A673 (cell line): ENCODE data around the gene RAPGEF3. TPM values are rescaled to one million over a fixed set of nuclear protein-coding genes. Genes with fewer than 3 reads are reported as not detected.

Source experiments
- BruUV-seq: library from RNA; stranded (reverse); fragments of 400-500 nt; replicated peaks from 2 replicates; lab custom pipeline; 2021; lab: Mats Ljungman, UMichigan
- CTCF ChIA-PET: fragments of 300-600 bp; sonication (Branson Sonifier 250); formaldehyde crosslinking; loops from one replicate; lab custom pipeline; 2022; ENCODE audit warnings: antibody characterized with exemption; lab: Charles Lee
- POLR2A ChIA-PET: fragments of 300-600 bp; sonication (Branson Sonifier 250); formaldehyde crosslinking; loops from one replicate; lab custom pipeline; 2022; ENCODE audit warnings: antibody characterized with exemption; ENCODE audit not compliant: low non-redundant PET; lab: Charles Lee
- DNase-seq: peaks from one replicate; pipeline ENCODE4 v3.0.0-alpha.2; 2015; ENCODE audit warnings: low spot score
- H3K27ac ChIP-seq: fragments of 200-600 bp; sonication (generic); 2 replicates; pipeline ENCODE4 v1.5.1; 2016; ENCODE audit warnings: mixed run types, low read depth, mild to moderate bottlenecking, mixed read lengths, antibody characterized with exemption, low read length; ENCODE audit not compliant: poor library complexity, severe bottlenecking
- H3K27me3 ChIP-seq: fragments of 200-600 bp; sonication (generic); replicated peaks from 2 replicates; pipeline ENCODE4 v1.6.1; 2017; ENCODE audit warnings: mixed run types, low read depth, mild to moderate bottlenecking, mixed read lengths, antibody characterized with exemption, low read length; ENCODE audit not compliant: insufficient read depth, poor library complexity
- H3K36me3 ChIP-seq: fragments of 200-600 bp; sonication (generic); 2 replicates; pipeline ENCODE4 v1.6.1; 2016; ENCODE audit warnings: mixed run types, mild to moderate bottlenecking, mixed read lengths, antibody characterized with exemption, low read length; ENCODE audit not compliant: insufficient read depth, poor library complexity, severe bottlenecking
- H3K4me1 ChIP-seq: fragments of 200-600 bp; sonication (generic); 2 replicates; pipeline ENCODE4 v1.6.1; 2017; ENCODE audit warnings: mixed run types, mild to moderate bottlenecking, mixed read lengths, antibody characterized with exemption, low read length; ENCODE audit not compliant: insufficient read depth, poor library complexity, severe bottlenecking
- H3K4me3 ChIP-seq: fragments of 200-600 bp; sonication (generic); 2 replicates; pipeline ENCODE4 v1.5.1; 2016; ENCODE audit warnings: low read depth, mixed run types, mild to moderate bottlenecking, mixed read lengths, low read length; ENCODE audit not compliant: poor library complexity, severe bottlenecking
- H3K9me3 ChIP-seq: fragments of 200-600 bp; sonication (generic); 2 replicates; pipeline ENCODE4 v1.6.1; 2016; ENCODE audit warnings: mixed run types, low read depth, mild to moderate bottlenecking, mixed read lengths, antibody characterized with exemption, low read length; ENCODE audit not compliant: poor library complexity, severe bottlenecking
- CTCF ChIP-seq: fragments of 300-800, 200-600 bp; sonication (generic); conservative IDR thresholded peaks from 2 replicates; pipeline ENCODE4 v1.5.1; 2017; ENCODE audit warnings: low read depth, mild to moderate bottlenecking, antibody characterized with exemption, low read length, moderate library complexity, mixed read lengths
- EZH2 ChIP-seq: fragments of 200-600 bp; sonication (generic); IDR thresholded peaks from 2 replicates; pipeline ENCODE4 v1.6.1; 2017; ENCODE audit warnings: borderline replicate concordance, low read depth, mild to moderate bottlenecking, mixed read lengths, antibody characterized with exemption, low read length; ENCODE audit not compliant: poor library complexity, severe bottlenecking
- intact Hi-C: fragments of 100-400 bp; cut with micrococcal nuclease; formaldehyde crosslinking; loops from one replicate; pipeline ENCODE4 v1.10.0; 2022; ENCODE audit not compliant: unreplicated experiment
- total RNA-seq: library from RNA; stranded (reverse); gene quantifications from 2 replicates; pipeline ENCODE4 v1.2.3, GENCODE V29; 2021

RAPGEF3 gene
- total RNA-seq, 1 experiment from 2014 or later: 4.3 TPM

GRCh38 chr12:47758584-47758833 is 171 bp downstream of the RAPGEF3 start:
- Histone ChIP-seq H3K4me1 (peaks cover 24% of the 10 kb centered on the region), H3K27me3 (no peaks in the 10 kb centered on the region), H3K36me3 (no peaks in the 10 kb centered on the region), H3K4me3 (peak overlapping the region; percentile 66), H3K9me3 (no peaks in the 10 kb centered on the region), H3K27ac (peak overlapping the region; percentile 75)
- DNase-seq: no peak
- intact Hi-C loops: no loop called here
- POLR2A ChIA-PET: interaction anchor here (0.5 to 0.6 kb wide), 2 partner anchors 49 to 1633 kb away, joined by 3 to 4 read pairs; no protein-coding TSS in a partner anchor
- CTCF ChIA-PET: interaction anchor here (0.8 to 2.7 kb wide), 2 partner anchors 17 to 79 kb away, joined by 3 to 18 read pairs; no protein-coding TSS in a partner anchor
- BruUV-seq: no TSS peak
- TF ChIP-seq EZH2: no peak
- TF ChIP-seq CTCF: no peak

- H3K4me1 ChIP-seq: peaks cover 29% of the 10 kb centered on the region
- H3K36me3 ChIP-seq: no peaks in the 10 kb centered on the region
- no peaks in the 10 kb centered on the region for H3K27me3 ChIP-seq
- POLR2A ChIA-PET: interaction anchor here (0.5 to 0.6 kb wide), 2 partner anchors 50 to 1632 kb away, joined by 3 to 4 read pairs; no protein-coding TSS in a partner anchor
- CTCF ChIA-PET: interaction anchor here (0.8 to 2.7 kb wide), 3 partner anchors 15 to 80 kb away, joined by 3 to 18 read pairs (median 4); no protein-coding TSS in a partner anchor
- TF ChIP-seq EZH2 (no peak), CTCF (no peak)
- H3K27ac ChIP-seq: peak overlapping the region; percentile 75
- no peaks in the 10 kb centered on the region for H3K9me3 ChIP-seq
- H3K4me3 ChIP-seq: peak overlapping the region; percentile 66
- BruUV-seq: no TSS peak
- no peak for DNase-seq
- intact Hi-C loops: no loop called here
Measured at GRCh38 chr12:47757840-47758583, 668 bp downstream of the RAPGEF3 start.

GRCh38 chr12:47757364-47757839 is 1.3 kb downstream of the RAPGEF3 start:
- no peak for DNase-seq
- POLR2A ChIA-PET: no interaction called here
- Histone ChIP-seq H3K9me3 (no peaks in the 10 kb centered on the region), H3K4me3 (no peak overlapping the region), H3K4me1 (peaks cover 30% of the 10 kb centered on the region), H3K27ac (no peak overlapping the region), H3K27me3 (no peaks in the 10 kb centered on the region), H3K36me3 (no peaks in the 10 kb centered on the region)
- CTCF ChIA-PET: interaction anchor here (1.5 to 2.7 kb wide), 2 partner anchors 15 to 16 kb away, joined by 4 to 18 read pairs; no protein-coding TSS in a partner anchor
- TF ChIP-seq EZH2: no peak
- TF ChIP-seq CTCF: no peak
- intact Hi-C loops: no loop called here
- BruUV-seq: no TSS peak
